Tibial nerve (tissue), 3 donors: ENCODE measurements around the gene PRKCE.
A peak's percentile ranks its signal among the peaks of the same experiment; 100 is the strongest.

Source experiments
- POLR2A ChIP-seq, 2 donors: fragments of 450-650 bp; IDR thresholded peaks; one replicate each; pipeline ENCODE4 v1.6.1; 2017; ENCODE audit warnings: antibody characterized with exemption in 2 of 2, mild to moderate bottlenecking in 2 of 2, moderate library complexity in 2 of 2
- TF ChIP-seq, protein P1 (sequence below), 5 experiments: fragments of 200-600 bp in 3 of 5; fragments of 450-650 bp in 2 of 5; sonication (generic) in 3 of 5; IDR thresholded peaks; one replicate each; pipeline ENCODE4 v1.5.1; 2016 to 2019; ENCODE audit warnings: antibody characterized with exemption in 5 of 5, mild to moderate bottlenecking in 3 of 5, moderate library complexity in 2 of 5

DNA sequence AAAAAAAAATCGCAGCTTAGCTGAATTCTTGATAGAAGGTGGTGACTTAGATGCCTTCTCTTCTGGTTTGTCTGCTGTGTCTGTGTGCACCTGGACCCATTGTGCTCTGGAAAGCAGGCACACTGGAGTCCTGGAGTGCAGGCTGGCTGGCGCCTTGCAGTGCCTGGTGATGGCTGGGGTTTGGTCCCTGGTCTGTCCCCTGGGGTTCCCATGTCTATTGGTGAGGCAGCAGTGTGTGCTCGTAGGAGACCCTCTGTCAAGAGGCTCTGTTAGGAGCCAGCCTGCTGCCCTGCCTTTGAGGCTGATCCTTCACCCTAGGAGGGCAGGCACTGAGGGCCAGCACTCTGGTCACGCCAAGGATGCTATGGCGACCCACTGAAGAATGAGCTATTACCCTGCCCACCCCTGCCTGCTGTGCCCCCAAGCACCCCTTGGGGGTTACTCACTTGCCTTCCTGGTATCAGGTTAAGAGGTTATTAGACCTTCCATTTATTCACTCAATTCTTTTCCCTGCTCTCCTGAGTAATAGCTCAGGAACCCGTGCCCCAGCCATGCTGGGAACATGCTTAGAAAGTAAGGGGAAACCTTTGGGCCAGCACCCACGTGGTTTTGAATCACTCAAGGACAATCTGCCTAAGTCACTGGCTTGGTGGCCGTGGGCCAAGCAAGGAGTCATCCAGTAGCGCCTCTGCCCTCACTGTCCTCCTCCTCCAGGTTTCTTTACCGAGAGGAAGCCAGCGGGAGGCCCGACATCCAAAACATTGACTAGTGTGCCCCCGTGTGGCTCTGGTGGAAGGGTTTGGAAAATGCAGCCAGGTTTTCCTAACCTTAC, 284.5 kb downstream of the PRKCE start:
- no peak for TF ChIP-seq POLR2A (IDR thresholded peaks at IDR 0.05)
- TF ChIP-seq, protein P1, sequence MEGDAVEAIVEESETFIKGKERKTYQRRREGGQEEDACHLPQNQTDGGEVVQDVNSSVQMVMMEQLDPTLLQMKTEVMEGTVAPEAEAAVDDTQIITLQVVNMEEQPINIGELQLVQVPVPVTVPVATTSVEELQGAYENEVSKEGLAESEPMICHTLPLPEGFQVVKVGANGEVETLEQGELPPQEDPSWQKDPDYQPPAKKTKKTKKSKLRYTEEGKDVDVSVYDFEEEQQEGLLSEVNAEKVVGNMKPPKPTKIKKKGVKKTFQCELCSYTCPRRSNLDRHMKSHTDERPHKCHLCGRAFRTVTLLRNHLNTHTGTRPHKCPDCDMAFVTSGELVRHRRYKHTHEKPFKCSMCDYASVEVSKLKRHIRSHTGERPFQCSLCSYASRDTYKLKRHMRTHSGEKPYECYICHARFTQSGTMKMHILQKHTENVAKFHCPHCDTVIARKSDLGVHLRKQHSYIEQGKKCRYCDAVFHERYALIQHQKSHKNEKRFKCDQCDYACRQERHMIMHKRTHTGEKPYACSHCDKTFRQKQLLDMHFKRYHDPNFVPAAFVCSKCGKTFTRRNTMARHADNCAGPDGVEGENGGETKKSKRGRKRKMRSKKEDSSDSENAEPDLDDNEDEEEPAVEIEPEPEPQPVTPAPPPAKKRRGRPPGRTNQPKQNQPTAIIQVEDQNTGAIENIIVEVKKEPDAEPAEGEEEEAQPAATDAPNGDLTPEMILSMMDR (IDR thresholded peaks at IDR 0.05) = peak; percentile 65 to 94 (median 68)
